ENCODE data around the gene OR2A1.
"Not testable (repeated sequence)": the region's sequence is repeated elsewhere in the genome, so short reads cannot be mapped to it uniquely, and the experiment has no call there.

Gene OR2A1

DNA sequence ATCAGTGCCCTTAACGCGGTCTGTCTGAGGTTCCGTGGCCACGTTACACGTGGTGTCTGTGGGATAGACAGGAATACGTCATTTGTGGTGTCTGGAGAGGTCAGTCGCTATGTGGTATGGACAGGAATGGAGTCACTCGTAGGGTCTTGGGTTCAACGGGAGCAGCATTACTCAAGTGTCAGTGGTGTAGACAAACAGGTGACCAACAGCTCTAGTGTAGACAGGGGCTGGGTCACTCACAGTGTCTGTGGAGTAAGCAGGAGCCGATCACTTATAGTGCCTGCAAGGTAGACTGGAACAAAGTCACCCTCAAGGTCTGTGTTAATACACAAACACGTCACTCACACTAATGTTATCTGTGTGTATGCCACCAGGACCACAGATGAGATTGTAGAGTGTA, 44.6 kb downstream of the OR2A1 start:
- H3K27me3 Mint-ChIP-seq; DNase-seq; H3K9me3 Mint-ChIP-seq; ATAC-seq (replicated peaks); H3K4me3 Mint-ChIP-seq; H3K27ac Mint-ChIP-seq; H3K36me3 Mint-ChIP-seq: not testable (repeated sequence)
- H3K4me1 Mint-ChIP-seq, result peaks cover 9 to 12% of the 10 kb centered on the region in 2 donors

DNA sequence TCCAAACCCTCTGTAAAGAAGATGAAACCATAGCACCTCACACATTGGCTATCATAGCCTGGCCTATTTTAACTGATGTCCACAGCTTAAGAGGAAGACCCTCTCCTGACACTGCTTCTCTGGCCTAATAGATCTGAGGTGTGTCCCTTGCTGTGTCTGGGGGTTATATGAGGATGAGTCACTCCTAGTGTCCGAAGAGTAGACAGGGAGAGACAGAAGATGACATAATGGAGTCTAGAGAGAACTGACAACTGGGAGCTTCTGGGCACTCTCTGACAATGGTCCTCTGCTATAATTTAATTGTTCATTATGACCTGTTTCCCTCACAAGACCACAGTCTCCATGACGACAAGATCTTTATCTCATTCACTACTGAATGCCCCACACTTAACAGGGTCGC, 49.8 kb downstream of the OR2A1 start:
- H3K9me3 Mint-ChIP-seq; H3K27me3 Mint-ChIP-seq; H3K36me3 Mint-ChIP-seq; ATAC-seq (replicated peaks); H3K27ac Mint-ChIP-seq; DNase-seq; H3K4me3 Mint-ChIP-seq; H3K4me1 Mint-ChIP-seq: not testable (repeated sequence)

DNA sequence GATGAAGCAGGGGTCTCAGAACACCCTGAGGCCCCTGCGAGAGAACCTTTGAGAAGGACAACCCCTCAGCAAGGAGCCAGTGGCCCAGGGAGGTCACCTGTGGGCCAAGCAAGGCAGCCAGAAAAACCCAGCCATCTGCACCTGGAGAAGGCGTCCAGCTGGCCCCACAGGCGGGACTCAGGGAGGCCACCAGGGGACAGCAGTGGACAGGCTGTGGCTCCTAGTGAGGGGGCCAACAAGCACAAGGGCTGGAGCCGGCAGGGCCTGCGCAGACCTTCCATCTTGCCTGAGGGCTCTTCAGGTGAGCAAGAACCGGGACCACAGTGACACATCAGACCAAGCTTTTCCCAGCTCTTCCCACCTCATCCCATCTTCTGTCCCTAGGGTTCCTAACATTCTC, 53.3 kb downstream of the OR2A1 start:
- DNase-seq; H3K9me3 Mint-ChIP-seq; H3K4me1 Mint-ChIP-seq; H3K36me3 Mint-ChIP-seq; H3K27me3 Mint-ChIP-seq; H3K4me3 Mint-ChIP-seq; H3K27ac Mint-ChIP-seq; ATAC-seq (replicated peaks): not testable (repeated sequence)

DNA sequence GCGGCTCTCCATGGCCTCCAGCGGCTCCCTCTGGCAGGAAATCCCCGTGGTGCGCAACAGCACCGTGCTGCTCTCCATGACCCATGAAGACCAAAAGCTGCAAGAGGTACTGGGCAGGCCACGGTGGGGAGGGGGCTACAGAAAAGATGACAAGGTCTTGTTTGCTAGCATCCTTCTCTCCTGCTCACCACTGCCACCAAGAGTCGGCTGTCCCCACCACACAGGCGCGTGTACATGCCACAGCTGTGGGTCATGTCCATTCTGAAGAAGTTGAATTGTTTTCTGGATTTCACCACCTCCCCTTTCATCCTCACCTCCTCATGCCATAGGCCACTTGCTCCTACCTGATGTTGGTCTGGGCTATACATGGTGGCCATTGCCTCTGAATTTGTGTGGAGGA, 55.0 kb downstream of the OR2A1 start:
- not testable (repeated sequence) for H3K27me3 Mint-ChIP-seq; H3K4me1 Mint-ChIP-seq; H3K36me3 Mint-ChIP-seq; ATAC-seq (replicated peaks); DNase-seq; H3K9me3 Mint-ChIP-seq; H3K27ac Mint-ChIP-seq; H3K4me3 Mint-ChIP-seq

DNA sequence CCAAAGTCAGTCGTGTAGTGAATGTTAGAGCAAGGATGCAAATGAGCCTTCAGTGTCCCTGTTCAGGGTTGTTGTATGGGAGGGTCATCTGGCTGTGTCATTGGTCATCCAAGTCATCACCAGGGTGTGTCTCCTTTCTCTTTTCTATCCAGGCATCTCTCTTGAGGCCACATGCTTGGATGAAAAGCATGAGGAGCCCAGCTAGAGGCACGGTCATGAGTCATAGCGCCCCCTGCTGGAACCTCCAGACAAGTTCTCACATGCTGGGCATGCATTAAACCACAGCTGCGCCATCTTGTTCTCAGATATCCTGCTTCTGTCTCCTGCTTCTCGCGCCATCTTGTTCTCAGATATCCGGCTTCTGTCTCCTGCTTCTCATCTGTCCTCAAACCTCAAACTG, 57.0 kb downstream of the OR2A1 start:
- not testable (repeated sequence) for H3K9me3 Mint-ChIP-seq, H3K27me3 Mint-ChIP-seq, H3K27ac Mint-ChIP-seq, H3K4me3 Mint-ChIP-seq, H3K4me1 Mint-ChIP-seq, DNase-seq, H3K36me3 Mint-ChIP-seq
- peak in 1 of 2 donors; percentile 33 for ATAC-seq (replicated peaks)

Measured in stimulated activated naive B cell treated with anti-CD40 and anti-IgM and Interleukin-4, amounts not matched to agents 10 μg/mL and 1 μg/mL and 100 μg/mL, for 72 hours (primary cell).